Camera-type eye (tissue), 1 donor: ENCODE measurements around the gene PTP4A1. TPM values are rescaled to one million over a fixed set of nuclear protein-coding genes. Genes with fewer than 3 reads are reported as not detected.

ENCODE experiments used
- total RNA-seq: library from RNA; depleted of rRNA; stranded (reverse); fragments of >200 nt; gene quantifications from one replicate; pipeline ENCODE4 v1.2.3, GENCODE V29; 2014

The PTP4A1 gene
- total RNA-seq: 75.8 TPM

GRCh38 chr6:63572044-63572746, at the start of gene PTP4A1, which contains the start of gene LOC128125822:
Gene PTP4A1 (plus strand): TSS chr6:63572480. CDS start chr6:63576881, 4,401 bp downstream.
Gene LOC128125822 (plus strand): TSS chr6:63572480.

Other genes with a start within 250 kb of the PTP4A1 start
- 150 TPM for gene PHF3, start 63.3 kb downstream of the PTP4A1 start, total RNA-seq